Measurements from ENCODE around the gene BPIFB6. TPM values are rescaled to one million over a fixed set of nuclear protein-coding genes. Genes with fewer than 3 reads are reported as not detected.

The BPIFB6 gene
- polyA plus RNA-seq, 3 donors = not detected

Other genes starting within 250 kb of the BPIFB6 start
- gene MAPRE1, start 211.7 kb upstream of the BPIFB6 start, polyA plus RNA-seq (ENCODE audit: insufficient read length in 3 of 3) = 100 to 1,000 TPM; 100 to 121 (median 114) TPM
- under 1 TPM in 2 of 3 donors, not detected in 1; 0.04 to 0.09 TPM for gene EFCAB8, start 172.7 kb upstream of the BPIFB6 start, polyA plus RNA-seq (ENCODE audit: insufficient read length in 3 of 3)
- not detected for gene SUN5, start 27.2 kb upstream of the BPIFB6 start, polyA plus RNA-seq (ENCODE audit: insufficient read length in 3 of 3)
- gene BPIFB2, start 23.9 kb upstream of the BPIFB6 start, polyA plus RNA-seq (ENCODE audit: insufficient read length in 3 of 3) = not detected
- not detected for gene BPIFB3, start 22.3 kb downstream of the BPIFB6 start, polyA plus RNA-seq (ENCODE audit: insufficient read length in 3 of 3)
- not detected for gene BPIFB4, start 48.0 kb downstream of the BPIFB6 start, polyA plus RNA-seq (ENCODE audit: insufficient read length in 3 of 3)
- gene BPIFA2, start 136.5 kb downstream of the BPIFB6 start, polyA plus RNA-seq (ENCODE audit: insufficient read length in 3 of 3) = not detected
- not detected for gene BPIFA3, start 185.7 kb downstream of the BPIFB6 start, polyA plus RNA-seq (ENCODE audit: insufficient read length in 3 of 3)
- not detected for gene BPIFA1, start 204.3 kb downstream of the BPIFB6 start, polyA plus RNA-seq (ENCODE audit: insufficient read length in 3 of 3)